GM10266 (cell line): ENCODE results near the gene ZNF146.
A peak's percentile ranks its signal among the peaks of the same experiment; 100 is the strongest.
"Not testable (repeated sequence)": the region's sequence is repeated elsewhere in the genome, so short reads cannot be mapped to it uniquely, and the experiment has no call there.

Experiments used
- DNase-seq: peaks from one replicate; pipeline ENCODE4 v3.0.0; 2012; ENCODE audit errors: extremely low spot score
- CTCF ChIP-seq: IDR thresholded peaks from 2 replicates; pipeline ENCODE4 v1.5.1; 2012; ENCODE audit warnings: mild to moderate bottlenecking, low read depth; ENCODE audit not compliant: control insufficient read depth, insufficient read depth; ENCODE audit errors: missing control alignments

Gene ZNF146

GRCh38 chr19:36214386-36215275 is at the start of gene ZNF146, which contains the start of gene ZNF565:
Gene ZNF146 (plus strand): TSS chr19:36215106. CDS start chr19:36236441, 21,335 bp downstream.
Gene ZNF565 (minus strand): TSS chr19:36214665. CDS start chr19:36201985, 12,680 bp downstream.
- peak; percentile 90 for DNase-seq
- TF ChIP-seq CTCF: no peak

- no peak for DNase-seq
- TF ChIP-seq CTCF: no peak
Observed at GRCh38 chr19:36169084-36169760, 45.7 kb upstream of the ZNF146 start.

- DNase-seq: no peak
- TF ChIP-seq CTCF: no peak
Observed at GRCh38 chr19:36172852-36173251, 42.1 kb upstream of the ZNF146 start.

DNA sequence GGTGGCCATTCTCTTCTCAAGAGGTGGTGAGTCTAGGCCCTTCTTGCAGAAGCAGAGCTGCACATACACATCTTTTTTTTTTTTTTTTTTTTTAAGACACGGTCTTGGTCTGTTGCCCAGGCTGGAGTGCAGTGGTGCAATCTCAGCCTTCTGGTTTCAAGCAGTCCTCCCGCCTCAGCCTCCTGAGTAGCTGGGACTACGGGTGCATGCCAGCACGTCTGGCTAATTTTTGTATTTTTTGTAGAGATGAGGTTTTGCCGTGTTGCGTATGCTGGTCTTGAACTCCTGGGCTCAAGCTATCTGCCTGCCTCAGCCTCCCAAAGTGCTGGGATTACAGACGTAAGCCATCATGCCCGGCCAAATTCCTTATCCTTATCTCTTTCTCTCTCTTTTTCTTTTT is 41.1 kb upstream of the ZNF146 start:
- not testable (repeated sequence) for DNase-seq

DNA sequence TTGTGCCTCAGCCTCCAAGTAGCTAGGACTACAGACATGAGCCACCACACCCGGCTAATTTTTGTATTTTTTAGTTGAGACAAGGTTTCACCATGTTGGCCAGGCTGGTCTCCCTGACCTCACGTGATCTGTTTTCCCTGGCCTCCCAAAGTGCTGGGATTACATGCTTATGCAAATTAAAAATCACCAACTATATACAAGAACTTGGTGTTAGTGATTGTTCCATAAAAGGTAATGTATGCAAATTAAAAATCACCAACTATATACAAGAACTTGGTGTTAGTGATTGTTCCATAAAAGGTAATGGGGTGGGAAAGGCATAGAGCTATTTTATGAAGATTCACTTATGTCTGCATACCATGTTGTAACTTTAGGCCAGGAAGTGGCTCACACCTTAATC is 35.8 kb upstream of the ZNF146 start:
- not testable (repeated sequence) for DNase-seq

- no peak for DNase-seq
- no peak for TF ChIP-seq CTCF
Observed at GRCh38 chr19:36182612-36183244, 32.2 kb upstream of the ZNF146 start.

GRCh38 chr19:36183245-36183628 is 31.7 kb upstream of the ZNF146 start:
- DNase-seq: no peak
- TF ChIP-seq CTCF: no peak

DNA sequence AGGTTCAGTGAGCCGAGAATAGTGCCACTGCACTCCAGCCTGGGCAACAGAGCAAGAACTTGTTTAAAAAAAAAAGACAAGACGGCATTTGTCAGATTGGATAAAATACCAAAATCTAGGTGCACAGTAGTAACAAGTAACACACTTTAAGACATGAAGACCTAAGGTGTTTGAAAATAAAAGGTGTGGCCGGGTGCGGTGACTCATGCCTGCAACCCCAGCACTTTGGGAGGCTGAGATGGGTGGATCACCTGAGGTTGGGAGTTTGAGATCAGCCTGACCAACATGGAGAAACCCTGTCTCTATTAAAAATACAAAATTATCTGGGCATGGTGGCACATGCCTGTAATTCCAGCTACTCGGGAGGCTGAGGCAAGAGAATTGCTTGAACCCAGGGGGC is 28.2 kb upstream of the ZNF146 start:
- DNase-seq: not testable (repeated sequence)
